OCI-LY1 (cell line): ENCODE results near the gene RASAL2.

Experiments
- EZH2 ChIP-seq: fragments of 200-600 bp; sonication (generic), shearing (Covaris generic); IDR thresholded peaks from 2 replicates; pipeline ENCODE4 v1.8.0; 2017; ENCODE audit warnings: borderline replicate concordance, mixed run types, mild to moderate bottlenecking, antibody characterized with exemption, low read length, moderate library complexity, mixed read lengths
- TF ChIP-seq, protein P1 (sequence below): fragments of 200-600 bp; sonication (generic), shearing (Covaris generic); IDR thresholded peaks from 2 replicates; pipeline ENCODE4 v1.5.1; 2017; ENCODE audit warnings: mild to moderate bottlenecking, antibody characterized with exemption, low read length, moderate library complexity, mixed read lengths

DNA sequence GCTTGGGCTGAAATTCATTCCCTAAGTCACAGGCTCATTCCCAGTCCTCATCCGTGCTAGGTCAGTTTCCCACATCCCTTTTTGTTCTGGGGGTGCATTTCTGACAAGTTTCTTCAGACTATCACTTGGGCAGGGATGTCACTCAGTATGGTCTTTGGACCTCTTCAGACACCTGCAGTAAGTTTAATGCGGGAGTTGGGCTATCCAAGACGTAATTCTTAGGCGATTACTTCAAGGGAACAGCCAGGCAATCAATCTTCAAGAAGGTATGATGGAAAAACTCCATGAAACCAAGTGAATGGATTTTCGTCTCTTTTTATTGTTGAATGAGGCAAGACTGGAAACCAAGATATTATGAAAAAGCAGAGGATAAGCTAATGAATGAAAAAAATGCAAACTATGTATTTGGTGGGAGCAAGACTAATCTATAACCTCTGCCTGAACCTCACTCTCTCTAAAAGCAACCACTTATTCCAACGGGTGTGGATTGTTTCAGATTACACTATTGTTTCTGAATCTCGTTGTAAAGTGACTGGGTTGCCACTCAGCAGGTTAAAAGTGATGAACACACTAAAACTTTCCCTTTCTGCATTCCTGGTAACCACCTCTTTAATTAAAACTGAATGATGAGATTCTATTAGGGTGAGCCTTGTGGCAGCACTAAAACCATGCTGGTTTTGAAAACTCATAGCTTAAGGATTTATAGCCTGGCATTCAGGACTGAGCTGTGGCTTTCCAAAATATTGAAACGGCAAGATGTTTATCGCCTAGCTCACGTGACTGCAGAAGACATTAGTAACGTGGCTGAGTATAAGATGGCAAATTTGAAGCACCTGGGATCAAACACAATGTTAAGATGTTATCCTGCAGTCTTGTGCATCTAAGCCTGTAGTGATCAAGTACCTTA is 1.1 kb downstream of the RASAL2 start:
- TF ChIP-seq, protein P1, sequence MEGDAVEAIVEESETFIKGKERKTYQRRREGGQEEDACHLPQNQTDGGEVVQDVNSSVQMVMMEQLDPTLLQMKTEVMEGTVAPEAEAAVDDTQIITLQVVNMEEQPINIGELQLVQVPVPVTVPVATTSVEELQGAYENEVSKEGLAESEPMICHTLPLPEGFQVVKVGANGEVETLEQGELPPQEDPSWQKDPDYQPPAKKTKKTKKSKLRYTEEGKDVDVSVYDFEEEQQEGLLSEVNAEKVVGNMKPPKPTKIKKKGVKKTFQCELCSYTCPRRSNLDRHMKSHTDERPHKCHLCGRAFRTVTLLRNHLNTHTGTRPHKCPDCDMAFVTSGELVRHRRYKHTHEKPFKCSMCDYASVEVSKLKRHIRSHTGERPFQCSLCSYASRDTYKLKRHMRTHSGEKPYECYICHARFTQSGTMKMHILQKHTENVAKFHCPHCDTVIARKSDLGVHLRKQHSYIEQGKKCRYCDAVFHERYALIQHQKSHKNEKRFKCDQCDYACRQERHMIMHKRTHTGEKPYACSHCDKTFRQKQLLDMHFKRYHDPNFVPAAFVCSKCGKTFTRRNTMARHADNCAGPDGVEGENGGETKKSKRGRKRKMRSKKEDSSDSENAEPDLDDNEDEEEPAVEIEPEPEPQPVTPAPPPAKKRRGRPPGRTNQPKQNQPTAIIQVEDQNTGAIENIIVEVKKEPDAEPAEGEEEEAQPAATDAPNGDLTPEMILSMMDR: no peak
- TF ChIP-seq EZH2: no peak
